HepG2 (cell line): ENCODE data around the gene XRCC5. TPM values are rescaled to one million over a fixed set of nuclear protein-coding genes. Genes with fewer than 3 reads are reported as not detected.

ENCODE experiments used
- ATAC-seq: fragments of 200-7000 bp; cut with Tn5 transposase; 3 replicates; pipeline ENCODE4 v1.9.1; 2020; ENCODE audit warnings: mild to moderate bottlenecking, moderate library complexity
- BruUV-seq: library from RNA; stranded (reverse); fragments of 400-500 nt; replicated peaks from 2 replicates; lab custom pipeline; 2021; lab: Mats Ljungman, UMichigan
- CTCF ChIA-PET: fragments of 300-600 bp; formaldehyde crosslinking; extraction: SDS; loops from one replicate; lab custom pipeline; 2021; ENCODE audit warnings: low total read pairs, inconsistent platforms, low intra/inter-chr PET ratio; lab: Yijun Ruan, JAX
- POLR2A ChIA-PET: fragments of 350-600 bp; sonication (Branson Sonifier 250); formaldehyde crosslinking; loops from one replicate; lab custom pipeline; 2020; ENCODE audit warnings: antibody characterized with exemption, inconsistent platforms; lab: Yijun Ruan, JAX
- DNase-seq: peaks from one replicate; pipeline ENCODE4 v3.0.0-alpha.2; 2015; ENCODE audit warnings: low spot score
- FAIRE-seq: peaks from 3 replicates; lab custom pipeline; 2011; peaks lifted over from hg19 to GRCh38; lab: Jason Lieb, UNC
- H2AFZ ChIP-seq: one replicate; pipeline ENCODE4 v1.6.1; 2011; ENCODE audit warnings: low read length, inconsistent platforms
- H3K27ac ChIP-seq: fragments of 300-600 bp; 3 replicates; pipeline ENCODE4 v1.8.0; 2011; ENCODE audit warnings: mixed run types, mild to moderate bottlenecking, mixed read lengths, low read length, inconsistent platforms; ENCODE audit not compliant: insufficient read depth; ENCODE audit errors: extremely low read length
- H3K27me3 ChIP-seq, 2 experiments: fragments of 200-600 bp in 1 of 2; 2 replicates in 1 of 2; 3 replicates in 1 of 2; pipeline versions ENCODE4 v1.6.0 to v1.8.0; 2011; ENCODE audit warnings: low read length in 2 of 2, mild to moderate bottlenecking in 2 of 2, moderate library complexity in 2 of 2, inconsistent platforms in 1 of 2; ENCODE audit not compliant: insufficient read depth in 2 of 2, control insufficient read depth in 1 of 2
- H3K36me3 ChIP-seq, 2 experiments: fragments of 200-600 bp in 1 of 2; replicated peaks in 1 of 2; 2 replicates in 1 of 2; 3 replicates in 1 of 2; pipeline versions ENCODE4 v1.5.1 to v1.8.0; 2011; ENCODE audit warnings: low read length in 2 of 2, inconsistent platforms in 1 of 2; ENCODE audit not compliant: insufficient read depth in 2 of 2, control insufficient read depth in 1 of 2
- H3K4me1 ChIP-seq: 2 replicates; pipeline ENCODE4 v1.5.1; 2012; ENCODE audit warnings: low read length, inconsistent platforms; ENCODE audit not compliant: insufficient read depth
- H3K4me2 ChIP-seq: 2 replicates; pipeline ENCODE4 v1.6.0; 2011; ENCODE audit warnings: low read depth, low read length, inconsistent platforms
- H3K4me3 ChIP-seq, 3 experiments: fragments of 200-600 bp in 1 of 3; sonication (generic), shearing (Covaris generic) in 1 of 3; replicated peaks in 1 of 3; 2 replicates each; pipeline ENCODE4 v1.5.1; 2011 to 2016; ENCODE audit warnings: low read length in 3 of 3, inconsistent platforms in 2 of 3, low read depth in 2 of 3, mild to moderate bottlenecking in 2 of 3, control low read depth in 1 of 3, mixed read lengths in 1 of 3; ENCODE audit not compliant: insufficient read depth in 1 of 3
- H3K79me2 ChIP-seq: one replicate; pipeline ENCODE4 v1.6.1; 2011; ENCODE audit warnings: low read length, inconsistent platforms; ENCODE audit not compliant: insufficient read depth
- H3K9ac ChIP-seq: 2 replicates; pipeline ENCODE4 v1.6.0; 2011; ENCODE audit warnings: mild to moderate bottlenecking, low read depth, low read length, inconsistent platforms; ENCODE audit not compliant: insufficient read depth
- H3K9me3 ChIP-seq: 2 replicates; pipeline ENCODE4 v1.5.1; 2012; ENCODE audit warnings: mild to moderate bottlenecking, low read length
- H4K20me1 ChIP-seq: 2 replicates; pipeline ENCODE4 v1.6.0; 2011; ENCODE audit warnings: inconsistent platforms, mild to moderate bottlenecking, low read length, moderate library complexity; ENCODE audit not compliant: insufficient read depth
- AKAP8 ChIP-seq: sonication (generic); formaldehyde crosslinking; IDR thresholded peaks from 2 replicates; pipeline ENCODE4 v1.5.1; 2020; ENCODE audit warnings: mild to moderate bottlenecking, missing genetic modification reagents
- CENPX ChIP-seq: sonication (generic); formaldehyde crosslinking; IDR thresholded peaks from 2 replicates; pipeline ENCODE4 v1.9.0; 2021; ENCODE audit warnings: mild to moderate bottlenecking, missing genetic modification reagents, moderate library complexity
- HOXA7 ChIP-seq: sonication (generic); formaldehyde crosslinking; IDR thresholded peaks from 2 replicates; pipeline ENCODE4 v1.8.1; 2022; ENCODE audit warnings: mild to moderate bottlenecking, missing genetic modification reagents, moderate library complexity
- KLF11 ChIP-seq: IDR thresholded peaks from 2 replicates; pipeline ENCODE4 v1.6.1; 2016; ENCODE audit warnings: missing compliant biosample characterization
- NKX3-1 ChIP-seq: sonication (generic); formaldehyde crosslinking; IDR thresholded peaks from 2 replicates; pipeline ENCODE4 v1.5.0; 2020; ENCODE audit warnings: missing genetic modification reagents
- RARG ChIP-seq: sonication (generic); formaldehyde crosslinking; IDR thresholded peaks from 2 replicates; pipeline ENCODE4 v1.4.0; 2020; ENCODE audit warnings: low read depth, mild to moderate bottlenecking, missing genetic modification reagents
- RFXANK ChIP-seq: IDR thresholded peaks from 2 replicates; pipeline ENCODE4 v1.6.1; 2016
- RNF219 ChIP-seq: sonication (generic); formaldehyde crosslinking; IDR thresholded peaks from 2 replicates; pipeline ENCODE4 v1.5.0; 2020; ENCODE audit warnings: mild to moderate bottlenecking, missing genetic modification reagents
- SALL1 ChIP-seq: sonication (generic); formaldehyde crosslinking; IDR thresholded peaks from 2 replicates; pipeline ENCODE4 v1.8.0; 2022; ENCODE audit warnings: mild to moderate bottlenecking, missing genetic modification reagents
- SIN3B ChIP-seq: fragments of 150-350 bp; IDR thresholded peaks from 2 replicates; pipeline ENCODE4 v1.6.1; 2014; ENCODE audit warnings: low read length
- ZFP37 ChIP-seq: sonication (generic); formaldehyde crosslinking; IDR thresholded peaks from 2 replicates; pipeline ENCODE4 v1.4.0; 2020; ENCODE audit warnings: missing genetic modification reagents, borderline replicate concordance
- ZNF101 ChIP-seq: sonication (generic); formaldehyde crosslinking; IDR thresholded peaks from 2 replicates; pipeline ENCODE4 v1.4.0; 2020; ENCODE audit warnings: mild to moderate bottlenecking, low read depth, missing genetic modification reagents, borderline replicate concordance
- ZNF205 ChIP-seq: IDR thresholded peaks from 2 replicates; pipeline ENCODE4 v1.6.1; 2018; ENCODE audit warnings: missing biosample characterization, missing genetic modification reagents
- ZNF335 ChIP-seq: sonication (generic); formaldehyde crosslinking; IDR thresholded peaks from 2 replicates; pipeline ENCODE4 v1.4.0; 2020; ENCODE audit warnings: missing genetic modification reagents
- ZNF362 ChIP-seq: sonication (generic); formaldehyde crosslinking; IDR thresholded peaks from 2 replicates; pipeline ENCODE4 v1.4.0; 2020; ENCODE audit warnings: missing genetic modification reagents, mild to moderate bottlenecking, borderline replicate concordance
- ZNF367 ChIP-seq: sonication (generic); formaldehyde crosslinking; IDR thresholded peaks from 2 replicates; pipeline ENCODE4 v1.4.0; 2020; ENCODE audit warnings: missing genetic modification reagents, borderline replicate concordance
- WGBS: methylation state at CpG from one replicate; pipeline ENCODE4 v1.1.6; 2017; ENCODE audit warnings: low lambda C conversion rate; 5-methylcytosine and 5-hydroxymethylcytosine counted together
- in situ Hi-C: cut with HindIII; loops from 2 replicates; pipeline ENCODE4 v1.10.0; 2017; ENCODE audit warnings: low pct_unique_long_range_greater_than_20kb; ENCODE audit not compliant: extremely low pct_ligation_motif_present
- intact Hi-C: fragments of 100-400 bp; cut with micrococcal nuclease; formaldehyde crosslinking; loops from one replicate; pipeline ENCODE4 v1.10.0; 2022; ENCODE audit not compliant: unreplicated experiment
- polyA plus RNA-seq, 8 experiments: library from polyadenylated mRNA; depleted of rRNA in 3 of 8; stranded (reverse) in 7 of 8; unstranded in 1 of 8; fragments of >200 nt; fragmentation: Illumina TruSeq in 4 of 8; extraction: Trizol in 4 of 8; gene quantifications; 2 replicates each; pipeline versions ENCODE4 v1.2.1 to v1.2.3, GENCODE V29; 2011 to 2016; ENCODE audit warnings: low read depth in 4 of 8, missing spikeins in 1 of 8, mixed read lengths in 1 of 8; ENCODE audit not compliant: insufficient read depth in 1 of 8
- total RNA-seq, 5 experiments: library from RNA; depleted of rRNA; stranded (reverse); fragments of >200 nt; fragmentation: Illumina TruSeq; extraction: Trizol; gene quantifications; 2 replicates each; pipeline ENCODE4 v1.2.3, GENCODE V29; 2016; ENCODE audit warnings: low read depth in 1 of 5
- TF ChIP-seq, protein P1 (sequence below), 2 experiments: sonication (generic) in 1 of 2; formaldehyde crosslinking in 1 of 2; IDR thresholded peaks; 2 replicates each; pipeline versions ENCODE4 v1.4.0 to v1.6.1; 2018 to 2020; ENCODE audit warnings: missing genetic modification reagents in 2 of 2, borderline replicate concordance in 1 of 2, low read depth in 1 of 2, mild to moderate bottlenecking in 1 of 2, missing biosample characterization in 1 of 2

XRCC5 gene
- total and polyA plus RNA-seq, 2 of the 13 experiments (the other 11 are each of a cell fraction or from before 2014, with no cell fraction given) = 264 to 454 TPM

GRCh38 chr2:216108310-216108966, 710 bp upstream of the XRCC5 start (continued):
- TF ChIP-seq ZNF362 = 0 out of 2 replicates have a peak, but pooled peaks have one; percentile 7
- TF ChIP-seq ZNF367 (CRISPR knock-in tag) = no peak
- TF ChIP-seq, protein P1, sequence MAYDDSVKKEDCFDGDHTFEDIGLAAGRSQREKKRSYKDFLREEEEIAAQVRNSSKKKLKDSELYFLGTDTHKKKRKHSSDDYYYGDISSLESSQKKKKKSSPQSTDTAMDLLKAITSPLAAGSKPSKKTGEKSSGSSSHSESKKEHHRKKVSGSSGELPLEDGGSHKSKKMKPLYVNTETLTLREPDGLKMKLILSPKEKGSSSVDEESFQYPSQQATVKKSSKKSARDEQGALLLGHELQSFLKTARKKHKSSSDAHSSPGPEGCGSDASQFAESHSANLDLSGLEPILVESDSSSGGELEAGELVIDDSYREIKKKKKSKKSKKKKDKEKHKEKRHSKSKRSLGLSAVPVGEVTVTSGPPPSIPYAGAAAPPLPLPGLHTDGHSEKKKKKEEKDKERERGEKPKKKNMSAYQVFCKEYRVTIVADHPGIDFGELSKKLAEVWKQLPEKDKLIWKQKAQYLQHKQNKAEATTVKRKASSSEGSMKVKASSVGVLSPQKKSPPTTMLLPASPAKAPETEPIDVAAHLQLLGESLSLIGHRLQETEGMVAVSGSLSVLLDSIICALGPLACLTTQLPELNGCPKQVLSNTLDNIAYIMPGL (CRISPR knock-in tag; IDR thresholded peaks at IDR 0.05; ENCODE audit: borderline replicate concordance in 1 of 2, low read depth in 1 of 2) = 0 out of 4 replicates have a peak, but pooled peaks of 1 of the 2 experiments have one; percentile 3
- no peak for TF ChIP-seq ZNF205 (CRISPR knock-in tag)
- TF ChIP-seq SALL1 (CRISPR knock-in tag) = peak; percentile 8

GRCh38 chr2:216109962-216110614, 940 bp downstream of the XRCC5 start:
- H3K27ac ChIP-seq = peak overlapping the region; percentile 76
- H3K9ac ChIP-seq = peak overlapping the region; percentile 93
- peaks cover 39% of the 10 kb centered on the region for H3K79me2 ChIP-seq
- peaks cover 74% of the 10 kb centered on the region for H3K4me1 ChIP-seq
- H3K36me3 ChIP-seq = peaks cover 7 to 37% of the 10 kb centered on the region in 2 experiments
- H2AFZ ChIP-seq = no peak overlapping the region
- no peaks in the 10 kb centered on the region for H4K20me1 ChIP-seq
- H3K4me2 ChIP-seq = peak overlapping the region; percentile 72
- WGBS = under 1% methylated on average over 10 of the region's 10 CpGs
- no peak for ATAC-seq
- BruUV-seq = TSS peak; percentile 63
- no peak for FAIRE-seq
- peak; percentile 46 for DNase-seq
- CTCF ChIA-PET = no interaction called here
- in situ Hi-C loops (no loop called here), intact Hi-C loops (loop anchor here (1.0 to 5.0 kb wide), 6 partner anchors 26 to 392 kb away; no protein-coding TSS in a partner anchor)
- no peaks in the 10 kb centered on the region for H3K9me3 ChIP-seq
- POLR2A ChIA-PET = interaction anchor here (0.7 to 6.9 kb wide), 7 partner anchors 10 to 53 kb away, joined by 3 to 131 read pairs (median 4); partner anchors contain the start of genes PECR and TMEM169
- H3K4me3 ChIP-seq = peak overlapping the region; percentile 88 to 100 (median 98)
- H3K27me3 ChIP-seq = no peaks in the 10 kb centered on the region; a peak in 1 of 5 replicates
- no peak for TF ChIP-seq AKAP8 (CRISPR knock-in tag)
- no peak for TF ChIP-seq HOXA7
- TF ChIP-seq RFXANK (CRISPR knock-in tag) = no peak
- TF ChIP-seq ZNF101 (CRISPR knock-in tag) = no peak
- no peak for TF ChIP-seq ZNF335 (CRISPR knock-in tag)
- TF ChIP-seq RARG = no peak
- no peak for TF ChIP-seq SIN3B
- no peak for TF ChIP-seq CENPX (CRISPR knock-in tag)
- TF ChIP-seq RNF219 (CRISPR knock-in tag) = no peak
- 0 out of 2 replicates have a peak, but pooled peaks have one; percentile 22 for TF ChIP-seq NKX3-1 (CRISPR knock-in tag)
- TF ChIP-seq KLF11 (CRISPR knock-in tag) = no peak
- TF ChIP-seq ZFP37 = no peak
